Measurements from ENCODE around the gene RFX6.
A peak's percentile ranks its signal among the peaks of the same experiment; 100 is the strongest.
"Not testable (repeated sequence)": the region's sequence is repeated elsewhere in the genome, so short reads cannot be mapped to it uniquely, and the experiment has no call there.

RFX6 gene

GRCh38 chr6:116876635-116877611 lies at the start of gene RFX6:
RFX6 (plus strand) TSS chr6:116877242; CDS start chr6:116877276, 34 bp downstream.
- DNase-seq (ENCODE audit: low read depth), result no peak

- no peak for DNase-seq (ENCODE audit: low read depth)
These were observed 49.3 kb upstream of the RFX6 start for GRCh38 chr6:116827561-116828240.

- DNase-seq (ENCODE audit: low read depth), result no peak
These were observed 48.1 kb upstream of the RFX6 start, which contains the start of gene GPRC6A for GRCh38 chr6:116828983-116829382. GPRC6A (minus strand) TSS chr6:116829083; CDS start chr6:116829013, 70 bp downstream.

GRCh38 chr6:116834526-116834925 lies 42.5 kb upstream of the RFX6 start:
- not testable (repeated sequence) for DNase-seq (ENCODE audit: low read depth)

- DNase-seq (ENCODE audit: low read depth), result no peak
These were observed 40.3 kb upstream of the RFX6 start for GRCh38 chr6:116836606-116837342.

GRCh38 chr6:116840091-116840490 lies 37.0 kb upstream of the RFX6 start:
- peak; percentile 66 for DNase-seq (ENCODE audit: low read depth)

- DNase-seq (ENCODE audit: low read depth), result no peak
These were observed 34.6 kb upstream of the RFX6 start for GRCh38 chr6:116842459-116842858.

- DNase-seq (ENCODE audit: low read depth), result peak; percentile 32
These were observed 29.8 kb upstream of the RFX6 start for GRCh38 chr6:116847227-116847626.

- DNase-seq (ENCODE audit: low read depth), result no peak
These were observed 19.0 kb upstream of the RFX6 start for GRCh38 chr6:116858060-116858459.

- DNase-seq (ENCODE audit: low read depth), result no peak
These were observed 17.8 kb upstream of the RFX6 start for GRCh38 chr6:116859264-116859663.

GRCh38 chr6:116866281-116866871 lies 10.7 kb upstream of the RFX6 start:
- peak; percentile 2 for DNase-seq (ENCODE audit: low read depth)

- DNase-seq (ENCODE audit: low read depth), result no peak
These were observed 4.3 kb upstream of the RFX6 start for GRCh38 chr6:116872771-116873170.

- DNase-seq (ENCODE audit: low read depth), result no peak
These were observed 935 bp upstream of the RFX6 start for GRCh38 chr6:116876107-116876506.

- DNase-seq (ENCODE audit: low read depth), result no peak
These were observed 701 bp downstream of the RFX6 start for GRCh38 chr6:116877743-116878142.

- DNase-seq (ENCODE audit: low read depth), result peak; percentile 3
These were observed 4.2 kb downstream of the RFX6 start for GRCh38 chr6:116881236-116881635.

- peak; percentile 3 for DNase-seq (ENCODE audit: low read depth)
These were observed 6.0 kb downstream of the RFX6 start for GRCh38 chr6:116883005-116883404.

- DNase-seq (ENCODE audit: low read depth), result no peak
These were observed 7.5 kb downstream of the RFX6 start for GRCh38 chr6:116884530-116884929.

- no peak for DNase-seq (ENCODE audit: low read depth)
These were observed 10.1 kb downstream of the RFX6 start for GRCh38 chr6:116887168-116887567.

GRCh38 chr6:116887894-116888293 lies 10.9 kb downstream of the RFX6 start:
- DNase-seq (ENCODE audit: low read depth), result no peak

GRCh38 chr6:116888732-116889360 lies 11.8 kb downstream of the RFX6 start:
- DNase-seq (ENCODE audit: low read depth), result no peak

- DNase-seq (ENCODE audit: low read depth), result no peak
These were observed 17.6 kb downstream of the RFX6 start for GRCh38 chr6:116894669-116895068.
